Upper lobe of left lung (tissue), 6 donors: ENCODE data around the gene FEZF2. TPM values are rescaled to one million over a fixed set of nuclear protein-coding genes. Genes with fewer than 3 reads are reported as not detected.

Experiments used
- ATAC-seq, 2 donors: fragments of 200-7000 bp; cut with Tn5 transposase; one replicate each; pipeline ENCODE4 v1.9.1; 2022; ENCODE audit warnings: mild to moderate bottlenecking in 2 of 2, moderate library complexity in 2 of 2; ENCODE audit not compliant: low FRiP score in 2 of 2
- DNase-seq, 2 donors: peaks; one replicate each; pipeline ENCODE4 v3.0.0-alpha.2; 2019 to 2020
- H3K27ac ChIP-seq, 4 donors: fragments of 200-600 bp; sonication (generic); one replicate each; pipeline ENCODE4 v1.5.1; 2016 to 2019
- H3K27me3 ChIP-seq, 4 donors: fragments of 200-600 bp; sonication (generic); one replicate each; pipeline ENCODE4 v1.5.1; 2017 to 2019
- H3K36me3 ChIP-seq, 4 donors: fragments of 200-600 bp; sonication (generic); one replicate each; pipeline ENCODE4 v1.5.1; 2016 to 2019
- H3K4me1 ChIP-seq, 4 donors: fragments of 200-600 bp; sonication (generic); one replicate each; pipeline ENCODE4 v1.5.1; 2018 to 2019
- H3K4me3 ChIP-seq, 4 donors: fragments of 200-600 bp; sonication (generic); one replicate each; pipeline ENCODE4 v1.5.1; 2017 to 2019; ENCODE audit warnings: mild to moderate bottlenecking in 2 of 4, moderate library complexity in 1 of 4
- H3K9me3 ChIP-seq, 4 donors: fragments of 200-600 bp; sonication (generic); one replicate each; pipeline ENCODE4 v1.5.1; 2018 to 2019
- CTCF ChIP-seq, 6 experiments: fragments of 450-650 bp in 4 of 6; fragments of 200-600 bp in 2 of 6; sonication (generic) in 2 of 6; IDR thresholded peaks; one replicate each; pipeline ENCODE4 v1.5.1; 2016 to 2019; ENCODE audit warnings: antibody characterized with exemption in 6 of 6
- EP300 ChIP-seq, 4 donors: sonication (generic); formaldehyde crosslinking; IDR thresholded peaks; one replicate each; pipeline ENCODE4 v1.5.1; 2017; ENCODE audit warnings: antibody characterized with exemption in 4 of 4, control low read depth in 2 of 4
- POLR2A ChIP-seq, 4 donors: fragments of 450-650 bp; IDR thresholded peaks; one replicate each; pipeline ENCODE4 v1.5.1; 2016 to 2017; ENCODE audit warnings: antibody characterized with exemption in 4 of 4, mild to moderate bottlenecking in 2 of 4
- POLR2AphosphoS5 ChIP-seq, 2 donors: sonication (generic); formaldehyde crosslinking; IDR thresholded peaks; one replicate each; pipeline ENCODE4 v1.5.1; 2017; ENCODE audit warnings: antibody characterized with exemption in 2 of 2
- WGBS, 2 donors: methylation state at CpG; one replicate each; pipeline ENCODE4 v1.1.5; 2017 to 2018; 5-methylcytosine and 5-hydroxymethylcytosine counted together
- total RNA-seq, 6 donors: library from RNA; depleted of rRNA in 4 of 6; stranded (reverse); fragments of >200 nt in 4 of 6; gene quantifications; one replicate each; pipeline versions ENCODE4 v1.1.0 to v1.2.1, GENCODE V29; 2016 to 2021
- donor health status: DM: no; HTN: no; CAD: no; lungs with moderate emphysema.
- donor health status: DM: no; HTN: yes; CAD: no; lungs with severe emphysema.

FEZF2 gene
- total RNA-seq, 6 donors from 2014 or later, result not detected

GRCh38 chr3:62403765-62404164, 30.4 kb upstream of the FEZF2 start:
- no peaks in the 10 kb centered on the region for H3K4me1 ChIP-seq
- no peaks in the 10 kb centered on the region for H3K36me3 ChIP-seq
- TF ChIP-seq POLR2A (IDR thresholded peaks at IDR 0.05), result no peak
- TF ChIP-seq CTCF (IDR thresholded peaks at IDR 0.05), result no peak
- no peak for TF ChIP-seq EP300 (IDR thresholded peaks at IDR 0.05)
- TF ChIP-seq POLR2AphosphoS5 (IDR thresholded peaks at IDR 0.05), result no peak
- no peak for DNase-seq
- H3K4me3 ChIP-seq, result no peak overlapping the region
- no peaks in the 10 kb centered on the region for H3K27me3 ChIP-seq
- ATAC-seq, result no peak
- no peak overlapping the region for H3K27ac ChIP-seq
- no peaks in the 10 kb centered on the region for H3K9me3 ChIP-seq
- WGBS, 2 donors, result 79 to 84% methylated on average over 3 of the region's 3 CpGs

- TF ChIP-seq POLR2A (IDR thresholded peaks at IDR 0.05), result no peak
- TF ChIP-seq CTCF (IDR thresholded peaks at IDR 0.05), result no peak
- TF ChIP-seq EP300 (IDR thresholded peaks at IDR 0.05), result no peak
- no peak for TF ChIP-seq POLR2AphosphoS5 (IDR thresholded peaks at IDR 0.05)
- no peak for ATAC-seq
- Histone ChIP-seq H3K27ac (no peak overlapping the region), H3K9me3 (no peaks in the 10 kb centered on the region), H3K4me3 (no peak overlapping the region), H3K4me1 (no peaks in the 10 kb centered on the region), H3K36me3 (no peaks in the 10 kb centered on the region), H3K27me3 (no peaks in the 10 kb centered on the region)
- no peak for DNase-seq
- 39 to 48% methylated on average over 5 of the region's 5 CpGs for WGBS, 2 donors
Measured at GRCh38 chr3:62392626-62393292, 19.4 kb upstream of the FEZF2 start.

- no peaks in the 10 kb centered on the region for H3K36me3 ChIP-seq
- no peak overlapping the region for H3K4me3 ChIP-seq
- TF ChIP-seq POLR2A (IDR thresholded peaks at IDR 0.05) (no peak), POLR2AphosphoS5 (IDR thresholded peaks at IDR 0.05) (no peak), CTCF (IDR thresholded peaks at IDR 0.05) (no peak), EP300 (IDR thresholded peaks at IDR 0.05) (no peak)
- DNase-seq (no peak), ATAC-seq (no peak)
- H3K27ac ChIP-seq, result no peak overlapping the region
- 80 to 82% methylated on average over 3 of the region's 3 CpGs for WGBS, 2 donors
- no peaks in the 10 kb centered on the region for H3K4me1 ChIP-seq
- no peaks in the 10 kb centered on the region for H3K27me3 ChIP-seq
- H3K9me3 ChIP-seq, result no peaks in the 10 kb centered on the region
Measured at GRCh38 chr3:62387251-62387650, 13.9 kb upstream of the FEZF2 start.

- H3K27ac ChIP-seq, result no peak overlapping the region
- no peaks in the 10 kb centered on the region for H3K36me3 ChIP-seq
- H3K27me3 ChIP-seq, result peaks cover 0 to 56% (median 21%) of the 10 kb centered on the region in 4 donors
- TF ChIP-seq POLR2A (IDR thresholded peaks at IDR 0.05) (no peak), EP300 (IDR thresholded peaks at IDR 0.05) (no peak), CTCF (IDR thresholded peaks at IDR 0.05) (no peak), POLR2AphosphoS5 (IDR thresholded peaks at IDR 0.05) (no peak)
- no peaks in the 10 kb centered on the region for H3K9me3 ChIP-seq
- WGBS, 2 donors, result 3 to 7% methylated on average over 21 of the region's 21 CpGs
- peaks cover 0 to 10% (median 4%) of the 10 kb centered on the region in 4 donors for H3K4me1 ChIP-seq
- DNase-seq (no peak), ATAC-seq (no peak)
- no peak overlapping the region for H3K4me3 ChIP-seq
Measured at GRCh38 chr3:62379321-62379798, 6.0 kb upstream of the FEZF2 start.

DNA sequence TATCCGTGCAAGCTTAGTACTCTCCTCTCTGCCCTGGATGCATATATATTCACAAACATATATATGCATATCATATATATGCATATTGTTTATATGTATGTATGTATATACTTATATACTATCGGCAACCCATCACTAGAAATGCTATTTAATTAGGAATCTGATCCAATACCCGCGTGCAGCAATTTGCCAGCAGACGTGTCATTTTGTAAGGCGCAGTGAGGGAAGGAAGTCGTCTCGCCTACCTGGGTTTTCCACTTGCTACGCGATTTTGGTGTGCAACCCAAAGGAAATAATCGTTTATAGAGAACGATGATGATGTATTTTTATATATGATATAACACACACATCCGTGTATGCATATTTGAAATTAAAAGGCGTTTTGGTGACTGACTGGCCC, 5.6 kb upstream of the FEZF2 start:
- DNase-seq (no peak), ATAC-seq (no peak)
- TF ChIP-seq POLR2A (IDR thresholded peaks at IDR 0.05) (no peak), CTCF (IDR thresholded peaks at IDR 0.05) (no peak), EP300 (IDR thresholded peaks at IDR 0.05) (no peak), POLR2AphosphoS5 (IDR thresholded peaks at IDR 0.05) (no peak)
- H3K27ac ChIP-seq, result no peak overlapping the region
- 7 to 10% methylated on average over 14 of the region's 14 CpGs for WGBS, 2 donors
- no peak overlapping the region for H3K4me3 ChIP-seq
- H3K4me1 ChIP-seq, result peaks cover 1 to 13% (median 8%) of the 10 kb centered on the region in 4 donors
- H3K9me3 ChIP-seq, result no peaks in the 10 kb centered on the region
- peaks cover 0 to 58% (median 21%) of the 10 kb centered on the region in 4 donors for H3K27me3 ChIP-seq
- H3K36me3 ChIP-seq, result no peaks in the 10 kb centered on the region
